ENCODE results near the gene CCDC63. TPM values are rescaled to one million over a fixed set of nuclear protein-coding genes. Genes with fewer than 3 reads are reported as not detected.

CCDC63 gene
- polyA plus RNA-seq, 3 donors = 0.22 TPM; not detected in 2

- WGBS (ENCODE audit: insufficient coverage) = 93% methylated on average over 4 of the region's 4 CpGs
- no peak overlapping the region for H3K27ac ChIP-seq (ENCODE audit: low read depth in 1 of 2, low read length in 2 of 2)
- Mint-ChIP-seq H3K4me1 (peaks cover 3% of the 10 kb centered on the region), H3K27me3 (ENCODE audit: low read depth in 3 of 3) (peaks cover 0 to 2% (median 0%) of the 10 kb centered on the region in 3 donors), H3K4me3 (no peak overlapping the region), H3K27ac (no peak overlapping the region), H3K9me3 (no peaks in the 10 kb centered on the region), H3K36me3 (no peaks in the 10 kb centered on the region)
- no peak overlapping the region for H3K4me2 ChIP-seq (replicated peaks; ENCODE audit: extremely low read depth, low read length, poor library complexity, severe bottlenecking)
- no peak overlapping the region for H3K9ac ChIP-seq (ENCODE audit: insufficient read depth, low read length, poor library complexity, severe bottlenecking)
- no peak overlapping the region for H3K4me3 ChIP-seq (replicated peaks in 1 of 3; ENCODE audit: low read depth in 2 of 3, low read length in 3 of 3)
- intact Hi-C loops (cut with micrococcal nuclease) = no loop called here
- no peak for DNase-seq
- H3K27me3 ChIP-seq (ENCODE audit: control insufficient read depth in 2 of 2, insufficient read depth in 2 of 2, low read length in 2 of 2) = no peaks in the 10 kb centered on the region
- no peaks in the 10 kb centered on the region for H4K20me1 ChIP-seq (ENCODE audit: insufficient read depth, low read length)
- no peaks in the 10 kb centered on the region for H3K9me3 ChIP-seq (replicated peaks in 1 of 2; ENCODE audit: control insufficient read depth in 1 of 2, insufficient read depth in 1 of 2, low read length in 2 of 2)
- no peaks in the 10 kb centered on the region for H3K4me1 ChIP-seq (ENCODE audit: control insufficient read depth in 1 of 2, insufficient read depth in 2 of 2, low read length in 2 of 2)
- H3K36me3 ChIP-seq (replicated peaks in 1 of 2; ENCODE audit: control insufficient read depth in 1 of 2, insufficient read depth in 2 of 2, low read length in 2 of 2) = no peaks in the 10 kb centered on the region
- no peaks in the 10 kb centered on the region for H3K79me2 ChIP-seq (ENCODE audit: insufficient read depth, low read length)
- TF ChIP-seq, protein P1, sequence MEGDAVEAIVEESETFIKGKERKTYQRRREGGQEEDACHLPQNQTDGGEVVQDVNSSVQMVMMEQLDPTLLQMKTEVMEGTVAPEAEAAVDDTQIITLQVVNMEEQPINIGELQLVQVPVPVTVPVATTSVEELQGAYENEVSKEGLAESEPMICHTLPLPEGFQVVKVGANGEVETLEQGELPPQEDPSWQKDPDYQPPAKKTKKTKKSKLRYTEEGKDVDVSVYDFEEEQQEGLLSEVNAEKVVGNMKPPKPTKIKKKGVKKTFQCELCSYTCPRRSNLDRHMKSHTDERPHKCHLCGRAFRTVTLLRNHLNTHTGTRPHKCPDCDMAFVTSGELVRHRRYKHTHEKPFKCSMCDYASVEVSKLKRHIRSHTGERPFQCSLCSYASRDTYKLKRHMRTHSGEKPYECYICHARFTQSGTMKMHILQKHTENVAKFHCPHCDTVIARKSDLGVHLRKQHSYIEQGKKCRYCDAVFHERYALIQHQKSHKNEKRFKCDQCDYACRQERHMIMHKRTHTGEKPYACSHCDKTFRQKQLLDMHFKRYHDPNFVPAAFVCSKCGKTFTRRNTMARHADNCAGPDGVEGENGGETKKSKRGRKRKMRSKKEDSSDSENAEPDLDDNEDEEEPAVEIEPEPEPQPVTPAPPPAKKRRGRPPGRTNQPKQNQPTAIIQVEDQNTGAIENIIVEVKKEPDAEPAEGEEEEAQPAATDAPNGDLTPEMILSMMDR (IDR thresholded peaks at IDR 0.05) = no peak
- H2AFZ ChIP-seq (ENCODE audit: insufficient read depth, low read depth, low read length, poor library complexity, severe bottlenecking) = no peak overlapping the region
Observed at GRCh38 chr12:110901401-110901800, 54.6 kb downstream of the CCDC63 start.

GRCh38 chr12:110903511-110903910 lies 56.7 kb downstream of the CCDC63 start:
- intact Hi-C loops (cut with micrococcal nuclease) = no loop called here

More at GRCh38 chr12:110903511-110903910, 56.7 kb downstream of the CCDC63 start:
- no peak overlapping the region for H3K4me3 ChIP-seq (replicated peaks in 1 of 3; ENCODE audit: low read depth in 2 of 3, low read length in 3 of 3)
- H4K20me1 ChIP-seq (ENCODE audit: insufficient read depth, low read length) = no peaks in the 10 kb centered on the region
- H3K9me3 ChIP-seq (replicated peaks in 1 of 2; ENCODE audit: control insufficient read depth in 1 of 2, insufficient read depth in 1 of 2, low read length in 2 of 2) = no peaks in the 10 kb centered on the region
- Mint-ChIP-seq H3K36me3 (no peaks in the 10 kb centered on the region), H3K27ac (no peak overlapping the region), H3K9me3 (no peaks in the 10 kb centered on the region), H3K27me3 (ENCODE audit: low read depth in 3 of 3) (peaks cover 0 to 5% (median 0%) of the 10 kb centered on the region in 3 donors), H3K4me3 (no peak overlapping the region), H3K4me1 (peaks cover 12% of the 10 kb centered on the region)
- H2AFZ ChIP-seq (ENCODE audit: insufficient read depth, low read depth, low read length, poor library complexity, severe bottlenecking) = no peak overlapping the region
- H3K4me1 ChIP-seq (ENCODE audit: control insufficient read depth in 1 of 2, insufficient read depth in 2 of 2, low read length in 2 of 2) = no peaks in the 10 kb centered on the region
- TF ChIP-seq, protein P1 (IDR thresholded peaks at IDR 0.05) = no peak
- DNase-seq = no peak
- no peaks in the 10 kb centered on the region for H3K36me3 ChIP-seq (replicated peaks in 1 of 2; ENCODE audit: control insufficient read depth in 1 of 2, insufficient read depth in 2 of 2, low read length in 2 of 2)
- H3K9ac ChIP-seq (ENCODE audit: insufficient read depth, low read length, poor library complexity, severe bottlenecking) = no peak overlapping the region
- whole genome bisulfite sequencing (ENCODE audit: insufficient coverage) = 97% methylated on average over 4 of the region's 4 CpGs
- no peaks in the 10 kb centered on the region for H3K27me3 ChIP-seq (ENCODE audit: control insufficient read depth in 2 of 2, insufficient read depth in 2 of 2, low read length in 2 of 2)
- H3K4me2 ChIP-seq (replicated peaks; ENCODE audit: extremely low read depth, low read length, poor library complexity, severe bottlenecking) = no peak overlapping the region
- H3K79me2 ChIP-seq (ENCODE audit: insufficient read depth, low read length) = no peaks in the 10 kb centered on the region
- no peak overlapping the region for H3K27ac ChIP-seq (ENCODE audit: low read depth in 1 of 2, low read length in 2 of 2)

Measured in CD14-positive monocyte (primary cell).